Upper lobe of left lung (tissue), 4 donors: ENCODE results near the gene PHF21A.

Source experiments
- CTCF ChIP-seq, 6 experiments: fragments of 450-650 bp in 4 of 6; fragments of 200-600 bp in 2 of 6; sonication (generic) in 2 of 6; IDR thresholded peaks; one replicate each; pipeline ENCODE4 v1.5.1; 2016 to 2019; ENCODE audit warnings: antibody characterized with exemption in 6 of 6
- POLR2AphosphoS5 ChIP-seq, 2 donors: sonication (generic); formaldehyde crosslinking; IDR thresholded peaks; one replicate each; pipeline ENCODE4 v1.5.1; 2017; ENCODE audit warnings: antibody characterized with exemption in 2 of 2

DNA sequence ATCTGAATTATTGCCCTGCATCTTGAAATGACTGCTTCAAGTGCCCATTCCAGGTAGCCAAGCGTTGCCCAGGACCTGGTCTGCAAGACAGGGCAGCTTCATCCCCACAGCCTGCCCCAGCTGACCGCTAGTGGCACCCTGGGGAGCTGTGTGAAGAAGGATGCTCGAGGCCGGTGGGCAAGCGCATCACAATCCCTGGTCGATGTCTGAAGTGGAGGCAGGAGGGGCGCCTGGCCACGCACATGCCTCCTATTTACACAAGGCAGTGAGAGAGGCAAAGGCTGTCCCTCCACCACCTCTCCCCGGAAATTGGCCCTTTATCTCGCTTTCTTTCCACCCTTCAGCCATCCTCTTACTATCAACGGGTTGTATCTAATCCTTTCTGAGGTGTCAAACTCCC lies 28.1 kb upstream of the PHF21A start:
- TF ChIP-seq CTCF (IDR thresholded peaks at IDR 0.05) (no peak), POLR2AphosphoS5 (IDR thresholded peaks at IDR 0.05) (no peak)
